HL-60 (cell line): Measurements from ENCODE around the gene GNPAT.

Experiments
- DNase-seq, 2 experiments: peaks; one replicate each; pipeline ENCODE4 v3.0.0-alpha.2; 2010 to 2020; ENCODE audit warnings: low read depth in 1 of 2, low spot score in 1 of 2
- H3K27ac ChIP-seq: fragments of 250-450 bp; sonication (Bioruptor Pico); replicated peaks from 2 replicates; pipeline ENCODE4 v1.5.1; 2020; ENCODE audit warnings: mild to moderate bottlenecking, moderate library complexity
- H3K27me3 ChIP-seq: fragments of 250-450 bp; sonication (Bioruptor Pico); 2 replicates; pipeline ENCODE4 v1.5.1; 2021; ENCODE audit warnings: mild to moderate bottlenecking, moderate library complexity; ENCODE audit not compliant: insufficient read depth, poor library complexity, severe bottlenecking
- H3K4me3 ChIP-seq: replicated peaks from 2 replicates; pipeline ENCODE4 v1.5.1; 2011; ENCODE audit warnings: mild to moderate bottlenecking, control low read depth, low read length; ENCODE audit not compliant: insufficient read depth
- CTCF ChIP-seq: IDR thresholded peaks from one replicate; pipeline ENCODE4 v1.5.1; 2011; ENCODE audit warnings: low read length, control low read depth, inconsistent platforms; ENCODE audit not compliant: insufficient read depth
- GABPA ChIP-seq: IDR thresholded peaks from 2 replicates; pipeline ENCODE4 v1.6.1; 2012; ENCODE audit warnings: low read depth
- POLR2AphosphoS5 ChIP-seq: IDR thresholded peaks from 2 replicates; pipeline ENCODE4 v1.6.1; 2012; ENCODE audit warnings: low read depth
- REST ChIP-seq: IDR thresholded peaks from 2 replicates; pipeline ENCODE4 v1.6.1; 2012; ENCODE audit warnings: low read depth; ENCODE audit not compliant: insufficient replicate concordance
- SPI1 ChIP-seq: IDR thresholded peaks from 2 replicates; pipeline ENCODE4 v1.6.1; 2012; ENCODE audit warnings: low read depth, mild to moderate bottlenecking, borderline replicate concordance

Gene GNPAT

GRCh38 chr1:231196728-231197127, 44.3 kb upstream of the GNPAT start:
- no peak overlapping the region for H3K27ac ChIP-seq
- no peak overlapping the region for H3K4me3 ChIP-seq
- DNase-seq, result no peak
- peaks cover 1% of the 10 kb centered on the region for H3K27me3 ChIP-seq
- TF ChIP-seq REST (no peak), CTCF (no peak), GABPA (no peak), SPI1 (no peak), POLR2AphosphoS5 (no peak)

GRCh38 chr1:231199868-231200267, 41.1 kb upstream of the GNPAT start:
- Histone ChIP-seq H3K27me3 (peaks cover 2% of the 10 kb centered on the region), H3K27ac (no peak overlapping the region), H3K4me3 (no peak overlapping the region)
- DNase-seq, result no peak
- TF ChIP-seq GABPA (no peak), REST (no peak)

- H3K27ac ChIP-seq, result no peak overlapping the region
- H3K4me3 ChIP-seq, result no peak overlapping the region
- DNase-seq, result peak in 1 of 2 experiments; percentile 16
- TF ChIP-seq SPI1 (no peak), REST (no peak), POLR2AphosphoS5 (no peak), GABPA (no peak), CTCF (no peak)
- H3K27me3 ChIP-seq, result peaks cover 2% of the 10 kb centered on the region
Measured at GRCh38 chr1:231200388-231201031, 40.5 kb upstream of the GNPAT start.
